Measurements from ENCODE around the gene TMEM80. TPM values are rescaled to one million over a fixed set of nuclear protein-coding genes. Genes with fewer than 3 reads are reported as not detected.

Gene TMEM80
- total and polyA plus RNA-seq, 12 donors = 11.1 to 85.3 (median 32.8) TPM

DNA sequence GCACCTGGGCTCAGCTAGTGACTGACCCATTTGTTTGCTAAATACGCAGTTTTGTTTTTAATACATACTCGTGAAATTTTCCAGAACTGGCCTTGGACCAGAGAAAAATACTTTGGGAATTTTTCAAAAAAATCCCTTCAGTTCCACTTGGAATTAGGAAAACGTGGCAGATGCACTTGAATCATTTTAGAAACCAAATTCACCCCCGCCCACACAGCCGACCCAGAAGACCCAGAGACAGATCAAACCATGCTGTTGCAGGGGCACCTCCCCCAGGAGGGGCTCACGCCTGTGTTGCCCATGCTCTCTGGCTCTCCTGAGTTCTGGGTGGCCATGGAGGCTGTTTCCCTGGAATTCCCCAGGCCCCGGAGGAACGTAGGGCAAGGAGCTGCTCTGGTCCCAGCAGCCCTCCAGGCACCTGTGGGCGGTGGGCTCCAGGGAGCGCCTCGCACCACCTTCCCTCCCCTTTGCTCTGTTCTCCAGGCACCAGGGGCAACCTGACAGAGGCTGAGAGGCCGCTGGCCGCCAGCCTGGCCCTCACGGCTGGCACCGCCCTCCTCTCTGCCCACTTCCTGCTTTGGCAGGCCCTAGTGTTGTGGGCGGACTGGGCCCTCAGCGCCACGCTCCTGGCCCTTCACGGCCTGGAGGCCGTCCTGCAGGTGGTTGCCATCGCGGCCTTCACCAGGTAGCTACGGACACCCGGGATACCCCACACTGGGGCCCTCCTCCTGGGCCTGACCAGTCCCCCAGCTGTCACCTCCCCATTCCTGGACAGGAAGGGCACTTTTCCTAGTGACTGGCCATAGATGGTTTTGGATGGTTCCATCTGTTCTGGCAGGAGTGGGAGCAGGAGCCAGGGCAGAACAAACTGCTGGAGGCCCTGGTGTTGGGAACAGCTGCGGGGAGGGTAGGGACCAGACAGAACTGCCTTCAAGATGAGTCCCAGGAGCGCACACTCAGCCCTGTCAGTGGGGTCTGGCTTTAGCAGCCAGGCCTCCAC, 7.1 kb downstream of the TMEM80 start:
- WGBS, 4 donors = 71 to 85% (median 77%) methylated on average over 14 to 26 of the region's 26 CpGs
- H3K27ac ChIP-seq = peak overlapping the region in 2 of 5 donors; percentile 3 to 48
- peak in 2 of 7 donors; percentile 13 to 49 for DNase-seq

DNA sequence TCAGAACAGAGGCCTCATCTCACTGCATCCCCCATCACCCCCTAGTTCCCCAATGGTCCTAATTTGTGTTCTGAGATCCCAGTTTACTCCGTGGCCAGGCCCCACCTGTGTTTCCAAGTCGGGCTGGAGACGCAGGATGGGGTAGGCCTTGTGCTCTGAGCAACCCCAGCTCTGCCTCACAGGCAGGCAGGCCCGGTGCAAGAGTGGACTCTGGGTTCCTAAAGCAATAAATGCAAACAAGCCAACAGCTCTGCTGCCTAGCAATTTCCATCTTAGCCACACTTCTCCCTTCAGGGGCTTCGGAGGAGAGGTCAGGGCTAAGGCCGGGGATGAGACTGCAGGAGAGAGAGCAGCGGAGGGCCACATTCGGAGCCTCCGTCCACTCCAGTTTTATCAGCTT, 7.9 kb downstream of the TMEM80 start:
- 89 to 95% (median 92%) methylated on average over 9 of the region's 9 CpGs for WGBS, 4 donors
- no peak for DNase-seq
- H3K27me3 ChIP-seq = no peaks in the 10 kb centered on the region
- no peak overlapping the region for H3K27ac ChIP-seq
- H3K4me3 ChIP-seq = no peak overlapping the region
- H3K4me1 ChIP-seq (replicated peaks in 1 of 2) = peaks cover 20 to 21% of the 10 kb centered on the region in 2 donors
- no peaks in the 10 kb centered on the region for H3K36me3 ChIP-seq (replicated peaks in 1 of 2)
- intact Hi-C loops (cut with DNase I) = no loop called here
- H3K9me3 ChIP-seq (replicated peaks in 1 of 3) = no peaks in the 10 kb centered on the region
- no peak for TF ChIP-seq POLR2A (IDR thresholded peaks at IDR 0.05)
- no peak for TF ChIP-seq CTCF (IDR thresholded peaks at IDR 0.05)

More for the DNA sequence above, 7.1 kb downstream of the TMEM80 start:
- intact Hi-C loops (cut with DNase I) = no loop called here
- Histone ChIP-seq H3K4me1 (replicated peaks in 1 of 2) (peaks cover 22 to 26% of the 10 kb centered on the region in 2 donors), H3K27me3 (no peaks in the 10 kb centered on the region), H3K9me3 (replicated peaks in 1 of 3) (no peaks in the 10 kb centered on the region), H3K4me3 (no peak overlapping the region), H3K36me3 (replicated peaks in 1 of 2) (no peaks in the 10 kb centered on the region)
- no peak for TF ChIP-seq CTCF (IDR thresholded peaks at IDR 0.05)

GRCh38 chr11:704228-704674, 8.6 kb downstream of the TMEM80 start:
- H3K27ac ChIP-seq = no peak overlapping the region
- no peaks in the 10 kb centered on the region for H3K9me3 ChIP-seq (replicated peaks in 1 of 3)
- TF ChIP-seq CTCF (IDR thresholded peaks at IDR 0.05) (no peak), POLR2A (IDR thresholded peaks at IDR 0.05) (no peak)
- WGBS, 4 donors = 89 to 100% (median 95%) methylated on average over 5 to 18 of the region's 18 CpGs
- intact Hi-C loops (cut with DNase I) = no loop called here
- H3K27me3 ChIP-seq = no peaks in the 10 kb centered on the region
- no peak overlapping the region for H3K4me3 ChIP-seq
- no peaks in the 10 kb centered on the region for H3K36me3 ChIP-seq (replicated peaks in 1 of 2)
- DNase-seq = no peak
- peaks cover 18 to 20% of the 10 kb centered on the region in 2 donors for H3K4me1 ChIP-seq (replicated peaks in 1 of 2)

DNA sequence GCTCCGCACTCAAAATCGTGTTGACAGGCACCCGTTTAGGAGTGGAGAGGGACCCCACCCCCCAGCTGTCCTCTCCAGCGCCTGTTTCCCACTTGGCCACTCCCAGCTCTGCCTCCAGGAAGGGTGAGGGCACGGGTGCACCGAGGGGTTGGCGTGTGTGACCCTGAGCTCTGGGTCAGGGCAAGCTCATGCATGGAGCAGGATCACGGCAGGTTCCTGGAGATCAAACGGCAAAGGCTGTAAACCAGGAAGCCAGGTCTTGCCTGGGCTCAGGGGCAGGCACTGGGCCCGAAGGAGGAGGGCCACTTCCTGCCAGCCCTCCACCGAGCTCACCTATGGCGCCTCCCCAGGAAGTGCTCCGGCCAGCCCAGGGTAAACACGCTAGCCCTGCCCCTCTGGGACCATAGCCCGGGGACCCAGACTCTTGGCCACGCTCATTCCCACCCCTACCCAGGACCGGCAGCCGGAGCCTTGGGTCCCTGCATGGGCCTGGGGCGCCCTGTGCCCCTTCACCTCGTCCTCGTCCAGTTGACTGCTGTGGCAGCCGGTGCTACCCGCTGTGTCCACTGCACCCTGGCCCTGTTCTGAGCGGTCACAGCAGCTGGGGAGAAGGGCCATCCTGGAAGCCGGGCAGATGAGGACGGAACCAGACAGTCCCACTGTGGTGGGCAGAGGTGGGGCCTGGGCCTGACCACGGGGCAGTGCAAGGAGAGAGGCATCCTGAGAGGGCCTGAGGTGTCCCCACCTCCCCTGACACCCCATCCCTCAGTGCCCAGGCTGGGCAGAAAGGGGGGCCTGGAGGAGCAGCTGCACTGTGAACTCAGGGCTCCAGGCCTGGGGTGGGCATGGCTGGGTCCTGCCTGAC, 9.4 kb downstream of the TMEM80 start:
- intact Hi-C loops (cut with DNase I) = no loop called here
- Histone ChIP-seq H3K4me3 (peak overlapping the region in 1 of 4 donors; percentile 65), H3K27ac (peak overlapping the region in 2 of 5 donors; percentile 17 to 61), H3K9me3 (replicated peaks in 1 of 3) (no peaks in the 10 kb centered on the region), H3K27me3 (no peaks in the 10 kb centered on the region), H3K4me1 (replicated peaks in 1 of 2) (peaks cover 18 to 20% of the 10 kb centered on the region in 2 donors), H3K36me3 (replicated peaks in 1 of 2) (no peaks in the 10 kb centered on the region)
- DNase-seq = no peak
- 68 to 80% (median 79%) methylated on average over 12 to 27 of the region's 27 CpGs for WGBS, 4 donors
- no peak for TF ChIP-seq POLR2A (IDR thresholded peaks at IDR 0.05)
- no peak for TF ChIP-seq CTCF (IDR thresholded peaks at IDR 0.05)

All from adrenal gland (tissue), 12 donors.